Measurements from ENCODE around the gene PTX4. TPM values are rescaled to one million over a fixed set of nuclear protein-coding genes. Genes with fewer than 3 reads are reported as not detected.
"Not testable (repeated sequence)": the region's sequence is repeated elsewhere in the genome, so short reads cannot be mapped to it uniquely, and the experiment has no call there.

PTX4 gene
- total and polyA plus RNA-seq, 2 donors (not counting 3 experiments of a cell fraction or from before 2014, with no cell fraction given) = 0.31 TPM; not detected in 1

DNA sequence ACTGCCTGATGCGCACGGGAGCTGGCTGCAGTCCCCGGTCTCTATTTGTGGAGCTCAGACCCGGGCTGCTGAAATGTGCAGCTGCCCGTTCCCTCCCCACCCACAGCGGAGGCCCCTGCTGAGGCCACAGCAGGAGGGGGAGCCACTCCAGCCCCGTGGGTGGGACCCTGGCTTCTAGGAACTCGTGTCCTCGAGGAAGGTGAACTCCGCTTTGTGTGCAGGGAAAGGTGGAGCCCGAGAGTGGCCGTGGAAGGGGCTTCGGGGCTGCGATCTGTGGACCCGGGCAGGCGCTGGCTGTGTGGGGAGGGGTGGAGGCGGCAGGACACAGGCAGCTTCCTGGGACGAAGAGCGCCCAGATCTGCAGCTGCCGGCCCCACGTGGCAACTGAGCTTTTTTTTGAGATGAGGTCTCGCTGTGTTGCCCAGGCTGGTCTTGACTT lies 47.3 kb downstream of the PTX4 start:
- Histone ChIP-seq H3K4me3 (replicated peaks in 1 of 3; ENCODE audit: insufficient read depth in 1 of 3, low read depth in 1 of 3, low read length in 3 of 3) (no peak overlapping the region), H3K4me1 (ENCODE audit: control insufficient read depth, extremely low read depth, insufficient read depth, low read length) (no peaks in the 10 kb centered on the region), H3K4me2 (ENCODE audit: insufficient read depth, low read length) (no peak overlapping the region), H3K9ac (replicated peaks; ENCODE audit: extremely low read depth, insufficient read depth, low read length) (no peak overlapping the region), H2AFZ (ENCODE audit: low read depth, low read length) (no peak overlapping the region), H3K27ac (ENCODE audit: insufficient read depth, low read depth, low read length) (no peak overlapping the region), H3K79me2 (ENCODE audit: control insufficient read depth, insufficient read depth, low read length) (no peaks in the 10 kb centered on the region), H3K9me3 (replicated peaks; ENCODE audit: control insufficient read depth, insufficient read depth, low read length) (no peaks in the 10 kb centered on the region), H3K27me3 (ENCODE audit: control insufficient read depth in 2 of 2, insufficient read depth in 2 of 2, low read length in 2 of 2) (no peaks in the 10 kb centered on the region), H3K9me1 (replicated peaks; ENCODE audit: control insufficient read depth, extremely low read depth, insufficient read depth, low read length) (no peaks in the 10 kb centered on the region), H3K36me3 (ENCODE audit: control insufficient read depth in 2 of 2, extremely low read depth in 1 of 2, insufficient read depth in 2 of 2, low read length in 2 of 2) (peaks cover 0 to 7% of the 10 kb centered on the region in 2 experiments), H4K20me1 (replicated peaks; ENCODE audit: control insufficient read depth, extremely low read depth, insufficient read depth, low read length) (no peaks in the 10 kb centered on the region)
- TF ChIP-seq POLR2A (IDR thresholded peaks at IDR 0.05; ENCODE audit: low read depth, low read length) (no peak), FOS (IDR thresholded peaks at IDR 0.05; ENCODE audit: borderline replicate concordance, insufficient read depth, low read length) (no peak), POLR2AphosphoS5 (IDR thresholded peaks at IDR 0.05; ENCODE audit: insufficient read depth, low read depth, low read length) (no peak), MYC (IDR thresholded peaks at IDR 0.05; ENCODE audit: low read depth, low read length) (no peak)
- FAIRE-seq = no peak
- ChIA-PET CTCF (no interaction called here), POLR2A (no interaction called here)
- dilution Hi-C loops (cut with MboI; ENCODE audit: extremely low pct_ligation_motif_present, low sequenced_read_pairs) = no loop called here
- BruUV-seq (replicated peaks) = no TSS peak
- intact Hi-C loops (cut with micrococcal nuclease) = no loop called here
- no peak for DNase-seq (ENCODE audit: low read depth, low spot score)

DNA sequence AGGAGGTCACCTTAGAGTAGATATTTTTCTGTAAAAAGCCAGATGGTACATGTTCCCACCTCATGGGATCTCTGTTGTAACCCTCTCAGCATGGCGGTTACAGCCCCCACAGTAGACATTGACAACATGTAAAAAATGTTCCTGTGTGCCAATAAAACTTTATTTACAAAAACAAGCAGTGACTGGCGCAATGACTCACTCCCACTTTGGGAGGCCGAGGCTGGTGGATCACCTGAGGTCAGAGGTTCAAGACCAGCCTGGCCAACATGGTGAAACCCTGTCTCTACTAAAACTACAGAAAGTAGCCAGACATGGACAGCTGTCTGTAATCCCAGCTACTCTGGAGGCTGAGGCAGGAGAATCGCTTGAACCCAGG lies 49.1 kb downstream of the PTX4 start:
- BruUV-seq (replicated peaks); DNase-seq (ENCODE audit: low read depth, low spot score); H4K20me1 ChIP-seq (replicated peaks; ENCODE audit: control insufficient read depth, extremely low read depth, insufficient read depth, low read length); H3K9me3 ChIP-seq (replicated peaks; ENCODE audit: control insufficient read depth, insufficient read depth, low read length); H2AFZ ChIP-seq (ENCODE audit: low read depth, low read length); H3K27me3 ChIP-seq (ENCODE audit: control insufficient read depth in 2 of 2, insufficient read depth in 2 of 2, low read length in 2 of 2); H3K4me1 ChIP-seq (ENCODE audit: control insufficient read depth, extremely low read depth, insufficient read depth, low read length); H3K36me3 ChIP-seq (ENCODE audit: control insufficient read depth in 2 of 2, extremely low read depth in 1 of 2, insufficient read depth in 2 of 2, low read length in 2 of 2); H3K9me1 ChIP-seq (replicated peaks; ENCODE audit: control insufficient read depth, extremely low read depth, insufficient read depth, low read length); intact Hi-C loops (cut with micrococcal nuclease); H3K27ac ChIP-seq (ENCODE audit: insufficient read depth, low read depth, low read length); H3K9ac ChIP-seq (replicated peaks; ENCODE audit: extremely low read depth, insufficient read depth, low read length); FAIRE-seq; H3K79me2 ChIP-seq (ENCODE audit: control insufficient read depth, insufficient read depth, low read length); dilution Hi-C loops (cut with MboI; ENCODE audit: extremely low pct_ligation_motif_present, low sequenced_read_pairs); H3K4me3 ChIP-seq (replicated peaks in 1 of 3; ENCODE audit: insufficient read depth in 1 of 3, low read depth in 1 of 3, low read length in 3 of 3); H3K4me2 ChIP-seq (ENCODE audit: insufficient read depth, low read length): not testable (repeated sequence)
- ChIA-PET POLR2A (interaction anchor here (0.7 kb wide), 1 partner anchor 17 kb away, joined by 8 read pairs; no protein-coding TSS in a partner anchor), CTCF (interaction anchor here (1.1 kb wide), 1 partner anchor 12 kb away, joined by 3 read pairs; no protein-coding TSS in a partner anchor)

Data from endothelial cell of umbilical vein (primary cell).